HepG2 (cell line): ENCODE results near the gene ATP5F1C.

ENCODE experiments used
- CTCF ChIP-seq: sonication (generic); formaldehyde crosslinking; IDR thresholded peaks from 2 replicates; pipeline ENCODE4 v1.5.0; 2020; ENCODE audit warnings: mild to moderate bottlenecking, missing genetic modification reagents, moderate library complexity
- EZH2 ChIP-seq: conservative IDR thresholded peaks from 2 replicates; pipeline ENCODE4 v1.6.1; 2012; ENCODE audit warnings: mild to moderate bottlenecking, low read depth, low read length, moderate library complexity
- FOXK1 ChIP-seq: sonication (generic); formaldehyde crosslinking; IDR thresholded peaks from 2 replicates; pipeline ENCODE4 v1.4.0; 2020; ENCODE audit warnings: low read depth, missing genetic modification reagents, borderline replicate concordance
- MXI1 ChIP-seq: IDR thresholded peaks from 3 replicates; pipeline ENCODE4 v1.6.1; 2012; ENCODE audit warnings: low read depth, low read length, inconsistent platforms, borderline replicate concordance
- POLR2AphosphoS2 ChIP-seq: IDR thresholded peaks from 2 replicates; pipeline ENCODE4 v1.6.1; 2011; ENCODE audit warnings: low read depth, low read length, improper control_type of control experiment
- STAT6 ChIP-seq: sonication (generic); formaldehyde crosslinking; IDR thresholded peaks from 2 replicates; pipeline ENCODE4 v1.4.0; 2020; ENCODE audit warnings: missing genetic modification reagents, mild to moderate bottlenecking, borderline replicate concordance
- ZBTB26 ChIP-seq: IDR thresholded peaks from 2 replicates; pipeline ENCODE4 v1.6.1; 2016; ENCODE audit warnings: missing compliant biosample characterization, missing genetic modification reagents, borderline replicate concordance
- ZFX ChIP-seq: sonication (generic); formaldehyde crosslinking; IDR thresholded peaks from 2 replicates; pipeline ENCODE4 v1.4.0; 2020; ENCODE audit warnings: mild to moderate bottlenecking, low read depth, missing genetic modification reagents, moderate library complexity
- ZNF274 ChIP-seq: sonication (generic); formaldehyde crosslinking; IDR thresholded peaks from 2 replicates; pipeline ENCODE4 v1.5.1; 2020; ENCODE audit warnings: mild to moderate bottlenecking, missing genetic modification reagents

- no peak for TF ChIP-seq ZBTB26
- no peak for TF ChIP-seq FOXK1 (CRISPR knock-in tag)
- TF ChIP-seq STAT6 (CRISPR knock-in tag): no peak
- no peak for TF ChIP-seq CTCF (CRISPR knock-in tag)
- TF ChIP-seq ZNF274 (CRISPR knock-in tag): no peak
- TF ChIP-seq POLR2AphosphoS2: no peak
- no peak for TF ChIP-seq MXI1
- TF ChIP-seq ZFX: no peak
- no peak for TF ChIP-seq EZH2
Measured at GRCh38 chr10:7832060-7832459, 44.1 kb downstream of the ATP5F1C start.
